NCI-H345 (cell line): ENCODE data around the gene ITFG2.
"Not testable (repeated sequence)": the region's sequence is repeated elsewhere in the genome, so short reads cannot be mapped to it uniquely, and the experiment has no call there.

Experiments used
- DNase-seq: peaks from one replicate; lab custom pipeline; 2025; lab: John Stamatoyannopoulos, UW

The ITFG2 gene

DNA sequence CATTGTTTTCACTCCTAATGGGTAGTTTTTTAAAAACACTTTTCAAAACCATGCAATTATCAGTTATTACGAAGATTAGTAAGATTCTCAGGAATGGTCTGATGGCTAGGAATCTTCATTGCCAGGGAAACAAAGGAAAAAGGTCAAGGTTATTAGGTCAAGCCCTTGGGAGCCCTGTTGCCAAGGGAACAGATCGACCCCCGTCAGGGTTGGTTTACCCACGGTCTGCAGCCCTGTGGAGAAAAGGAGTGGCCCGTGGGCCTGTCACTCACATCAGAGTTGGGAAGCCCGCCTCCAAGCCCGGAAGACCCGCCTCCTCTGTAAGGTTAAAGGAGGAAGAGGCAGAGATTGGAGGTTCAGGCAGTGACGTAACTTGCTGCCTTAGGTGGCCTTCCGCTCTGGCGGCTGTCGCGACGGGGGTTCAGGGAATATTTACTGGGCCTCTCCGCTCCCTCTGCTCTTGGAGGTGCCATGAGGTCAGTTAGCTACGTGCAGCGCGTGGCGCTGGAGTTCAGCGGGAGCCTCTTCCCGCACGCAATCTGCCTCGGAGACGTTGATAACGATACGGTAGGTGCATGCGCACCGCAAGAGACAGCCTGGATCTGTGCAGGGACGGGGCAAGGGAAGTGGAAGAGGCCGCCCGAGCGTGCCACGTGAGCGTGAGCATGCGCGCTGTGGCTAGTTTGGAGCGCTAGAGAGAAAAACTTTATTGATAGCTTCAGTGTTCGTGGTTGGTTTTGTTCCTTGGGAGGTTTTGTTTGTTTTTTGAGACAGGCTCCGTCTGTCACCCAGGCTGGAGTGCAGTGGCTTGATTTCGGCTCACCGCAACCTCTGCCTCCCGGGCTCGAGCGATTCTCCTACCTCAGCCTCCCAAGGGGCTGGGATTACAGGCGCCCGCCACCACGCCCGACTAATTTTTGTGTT, at the start of gene ITFG2:
Gene ITFG2 (plus strand): TSS at position 379 of the 924 bp plus-strand sequence. CDS start 93 bp downstream, at position 472.
- peak; percentile 99 for DNase-seq

DNA sequence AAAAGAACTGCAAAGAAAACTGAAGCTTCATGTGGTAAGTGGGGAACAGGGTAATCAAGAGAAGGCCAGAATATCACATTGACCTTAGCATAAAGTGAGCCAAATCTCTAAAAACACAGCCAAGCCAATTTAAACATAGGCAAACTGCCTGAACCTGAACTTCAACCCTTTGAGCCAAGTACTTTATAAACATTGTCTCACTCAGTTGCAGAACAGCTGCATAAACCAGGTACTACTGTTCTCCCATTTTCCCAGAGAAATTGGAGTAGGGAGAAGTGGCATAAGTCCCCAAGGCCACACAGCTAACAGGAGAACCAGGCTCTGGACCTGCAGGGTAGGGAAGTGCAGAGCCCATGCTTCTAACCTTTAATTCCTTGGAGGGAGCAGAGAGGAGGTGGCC, 48.1 kb upstream of the ITFG2 start:
- no peak for DNase-seq

DNA sequence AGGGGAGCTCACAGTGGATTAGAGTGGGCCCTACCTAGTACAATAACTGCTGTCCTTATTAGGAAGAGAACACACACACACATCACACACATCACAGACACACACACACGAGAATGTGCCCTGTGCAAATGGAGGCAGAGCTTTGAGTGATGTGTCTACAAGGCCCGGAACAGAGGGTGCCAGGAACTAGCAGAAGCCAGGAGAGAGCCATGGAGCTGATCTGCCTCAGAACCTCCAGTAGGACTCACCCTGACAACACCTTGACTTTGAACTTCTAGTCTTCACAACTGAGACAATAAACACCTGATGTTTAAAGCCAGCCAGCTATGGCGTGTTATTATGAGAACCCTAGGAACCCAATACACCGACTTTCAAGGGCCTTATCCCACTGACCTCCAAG, 47.4 kb upstream of the ITFG2 start:
- no peak for DNase-seq

DNA sequence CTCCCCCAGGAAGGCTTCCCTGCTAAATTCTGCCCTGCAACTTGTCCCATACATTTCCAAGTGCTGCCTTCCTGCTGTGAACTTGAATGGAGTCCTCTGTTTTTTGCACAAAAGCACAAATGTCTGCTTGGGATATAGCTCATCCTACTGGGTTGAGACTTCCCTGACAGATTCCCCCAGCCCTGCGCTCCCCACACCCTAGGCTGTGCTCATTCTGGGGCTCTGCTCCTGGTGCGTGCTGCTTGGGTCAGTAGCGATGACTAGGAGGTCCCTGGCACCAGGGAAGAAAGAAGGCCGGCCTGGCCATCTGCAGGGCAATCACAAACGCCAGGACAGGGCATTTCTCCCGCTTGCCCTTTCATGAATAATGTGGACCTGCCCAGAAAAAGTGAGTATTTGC, 46.9 kb upstream of the ITFG2 start:
- no peak for DNase-seq

DNA sequence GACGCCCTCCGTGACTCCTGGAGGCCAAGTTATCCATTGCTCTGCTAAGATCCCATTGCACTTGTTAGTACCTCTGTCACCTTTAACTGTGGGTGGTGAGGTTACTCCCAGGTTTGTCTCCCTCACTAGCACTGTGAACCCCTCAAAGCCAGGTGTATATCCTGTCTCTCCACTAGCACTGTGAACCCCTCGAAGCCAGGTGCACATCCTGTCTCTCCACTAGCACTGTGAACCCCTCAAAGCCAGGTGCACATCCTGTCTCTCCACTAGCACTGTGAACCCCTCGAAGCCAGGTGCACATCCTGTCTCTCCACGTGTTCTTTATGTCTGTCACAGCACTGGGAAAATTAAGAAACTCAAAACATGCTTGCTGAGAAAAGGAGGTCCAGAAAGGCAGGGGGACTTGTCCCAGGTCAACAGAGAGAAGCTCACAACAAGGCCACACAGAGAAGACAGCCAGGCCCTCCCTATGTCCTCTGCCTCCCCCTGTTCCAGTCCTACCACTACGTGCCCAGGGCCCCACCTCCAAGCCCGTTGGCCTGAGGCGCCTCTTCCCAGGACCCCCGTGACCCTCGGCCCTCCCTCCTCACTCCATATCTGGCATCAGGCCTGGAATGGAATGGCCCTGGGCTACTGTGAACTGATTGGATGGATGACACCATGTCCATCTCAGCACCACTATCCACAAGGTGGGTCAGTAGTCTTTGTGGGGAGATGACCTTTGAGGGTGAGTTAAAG, 44.1 kb upstream of the ITFG2 start:
- DNase-seq: no peak

DNA sequence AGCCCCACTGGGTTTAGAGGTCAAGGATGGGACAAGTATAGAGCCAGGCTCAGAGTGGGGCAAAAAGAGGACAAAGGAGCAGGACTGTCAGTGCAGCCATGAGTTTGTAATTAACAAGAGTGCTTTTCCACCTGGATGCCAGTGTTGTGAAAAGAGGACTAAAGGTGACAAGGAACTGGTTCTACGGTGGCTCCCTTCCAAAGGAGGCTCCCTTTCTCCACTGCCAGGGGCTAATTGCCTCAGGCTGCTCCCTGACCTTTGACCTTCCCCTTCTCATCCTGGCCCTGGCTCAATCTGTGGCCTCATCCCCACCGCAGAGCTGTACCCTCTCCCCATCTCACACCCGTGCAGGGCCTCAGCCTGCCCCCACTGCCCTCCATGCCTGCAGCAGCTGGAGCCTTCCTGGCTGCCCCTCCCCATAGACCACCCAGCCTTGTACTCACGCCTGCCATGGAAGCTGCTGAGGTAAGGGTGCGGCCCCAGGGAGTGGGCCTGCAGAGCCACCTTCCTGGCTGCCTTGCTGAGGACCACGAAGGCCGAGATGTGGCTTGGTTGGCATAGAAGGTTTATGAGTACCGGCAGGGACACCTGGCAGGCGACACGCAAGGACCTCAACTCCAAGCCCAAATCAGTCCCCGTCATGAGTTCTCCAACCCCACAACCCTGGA, 42.5 kb upstream of the ITFG2 start:
- no peak for DNase-seq

DNA sequence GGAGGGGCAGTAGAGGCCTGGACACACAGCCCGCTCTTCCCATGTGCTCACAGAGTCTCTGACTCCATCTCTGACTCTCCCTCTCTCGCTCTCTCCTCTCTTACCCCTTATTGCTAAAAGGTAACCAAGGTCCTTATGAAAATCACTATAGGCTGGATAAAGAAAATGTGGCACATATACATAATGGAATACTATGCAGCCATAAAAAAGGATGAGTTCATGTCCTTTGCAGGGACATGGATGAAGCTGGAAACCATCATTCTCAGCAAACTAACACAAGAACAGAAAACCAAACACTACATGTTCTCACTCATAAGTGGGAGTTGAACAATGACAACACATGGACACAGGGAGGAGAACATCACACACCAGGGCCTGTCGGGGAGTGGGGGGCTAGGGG, 41.9 kb upstream of the ITFG2 start:
- DNase-seq: not testable (repeated sequence)

DNA sequence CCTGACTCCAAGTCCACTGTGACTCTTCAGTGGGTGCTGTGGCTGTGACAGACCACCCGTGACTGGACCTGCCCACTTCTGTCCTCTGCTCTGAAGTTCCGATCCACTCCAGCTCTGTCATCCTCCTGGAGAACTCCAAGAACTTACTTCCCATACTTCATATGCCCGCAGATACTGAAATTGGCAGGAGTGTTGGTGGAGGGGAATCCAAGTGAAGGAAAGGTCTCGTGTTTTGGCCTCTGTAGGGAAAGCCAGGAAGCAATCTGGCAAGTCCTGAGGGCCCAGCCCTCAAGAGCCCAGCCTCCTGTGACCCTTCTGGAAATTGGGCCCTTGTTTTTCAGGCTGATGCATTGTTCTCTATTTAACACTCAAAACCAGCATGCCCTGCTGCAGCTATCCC, 40.1 kb upstream of the ITFG2 start:
- DNase-seq: no peak

DNA sequence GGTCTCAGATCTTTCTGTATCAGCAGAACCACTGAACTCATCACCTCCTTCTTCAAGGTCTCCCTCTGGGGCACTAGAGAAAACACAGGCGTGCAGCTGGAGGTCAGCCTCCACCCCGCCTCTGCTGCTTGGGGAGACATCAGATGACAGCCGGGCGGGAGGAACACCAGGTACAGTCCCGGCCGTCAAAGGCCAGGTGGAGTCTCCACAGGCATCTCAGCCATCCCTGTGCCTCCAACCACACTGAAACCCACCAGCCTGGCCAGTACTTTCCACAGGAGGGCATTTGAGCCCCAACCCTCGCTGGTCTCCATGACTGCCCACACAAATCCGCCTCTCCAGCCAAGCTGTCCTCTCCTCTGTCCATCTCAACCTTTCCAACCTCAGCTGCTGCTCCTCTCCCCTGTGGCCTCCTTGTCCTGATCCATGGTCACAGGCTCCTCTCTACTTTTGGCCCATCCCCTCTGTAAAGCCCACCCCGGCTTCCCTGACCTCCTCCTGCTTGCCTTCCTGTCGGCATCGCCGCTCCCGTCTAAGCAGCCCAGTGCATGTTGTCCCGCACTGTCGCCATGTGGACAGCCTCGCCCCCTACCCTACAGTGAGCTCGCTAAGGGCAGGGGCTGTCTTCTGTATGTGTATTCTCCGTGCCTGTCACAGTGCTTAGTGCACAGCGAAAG, 39.1 kb upstream of the ITFG2 start:
- no peak for DNase-seq

DNA sequence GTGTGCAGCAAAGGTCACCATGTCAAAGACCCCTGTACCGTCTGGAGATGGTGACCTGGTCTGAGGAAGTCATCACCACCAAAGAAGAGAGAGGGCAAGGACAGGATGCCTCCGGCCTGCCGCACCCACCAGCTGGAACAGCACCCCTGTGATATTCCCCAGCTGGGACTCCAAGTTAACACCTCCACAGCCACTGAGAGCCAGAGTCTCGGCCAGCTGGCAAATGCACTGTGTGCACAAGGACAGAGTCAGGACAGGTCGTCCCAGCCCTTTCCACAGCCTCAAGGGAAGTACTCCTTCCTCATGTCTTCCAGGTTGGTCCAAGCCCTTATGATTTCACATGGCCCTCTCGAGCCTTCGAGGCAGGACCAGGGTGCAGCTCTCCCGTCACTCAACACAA, 37.0 kb upstream of the ITFG2 start:
- no peak for DNase-seq

DNA sequence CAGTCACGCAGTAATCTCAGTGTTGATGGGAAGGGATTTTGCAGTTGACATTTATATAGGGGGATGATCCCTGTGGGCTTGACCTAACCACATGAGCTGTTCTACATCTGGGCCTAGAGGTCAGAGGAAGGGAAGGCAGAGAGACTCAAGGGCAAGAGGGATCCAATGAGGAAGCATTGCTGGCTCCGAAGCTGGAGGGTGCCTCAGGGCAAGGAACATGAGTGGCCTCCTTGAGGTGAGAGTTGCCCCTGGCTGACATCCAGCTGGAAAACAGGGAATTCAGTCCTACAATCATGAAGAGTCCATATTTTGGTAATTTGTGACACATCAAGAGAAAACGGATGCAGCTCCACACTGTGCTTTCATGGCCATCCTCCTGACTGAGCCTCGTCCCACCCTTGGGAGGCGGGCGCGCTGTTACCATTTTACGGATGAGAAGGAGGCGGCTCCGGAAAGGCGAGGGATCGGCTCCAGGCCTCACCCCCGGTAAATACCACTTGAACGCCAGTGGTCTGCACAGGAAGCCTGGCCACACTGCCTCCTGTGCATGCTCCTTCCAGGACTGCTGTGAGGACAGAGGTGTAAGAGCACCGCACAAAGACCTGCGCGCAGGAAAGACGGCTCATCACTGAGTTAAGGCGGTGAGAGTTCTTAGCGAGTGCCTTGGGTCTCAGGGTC, 36.2 kb upstream of the ITFG2 start:
- no peak for DNase-seq

DNA sequence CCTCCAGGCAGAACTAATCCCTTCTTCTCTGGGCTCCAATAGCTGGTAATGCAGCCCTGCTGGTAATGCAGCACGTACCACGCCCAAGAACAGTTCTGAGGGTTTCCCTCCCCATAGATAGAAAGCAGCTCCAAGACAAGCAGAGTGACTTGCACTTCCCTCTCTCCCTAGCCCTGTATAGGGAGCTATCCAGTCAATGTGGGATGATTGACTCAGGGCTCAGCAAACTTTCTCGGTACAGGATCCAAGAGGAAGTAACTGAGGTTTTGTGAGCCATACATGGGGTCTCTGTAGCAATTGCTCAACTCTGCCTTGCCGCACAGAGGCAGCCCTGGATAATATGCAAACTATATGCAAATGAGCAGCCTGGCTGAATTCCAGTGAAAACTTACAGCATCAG, 33.2 kb upstream of the ITFG2 start:
- no peak for DNase-seq

DNA sequence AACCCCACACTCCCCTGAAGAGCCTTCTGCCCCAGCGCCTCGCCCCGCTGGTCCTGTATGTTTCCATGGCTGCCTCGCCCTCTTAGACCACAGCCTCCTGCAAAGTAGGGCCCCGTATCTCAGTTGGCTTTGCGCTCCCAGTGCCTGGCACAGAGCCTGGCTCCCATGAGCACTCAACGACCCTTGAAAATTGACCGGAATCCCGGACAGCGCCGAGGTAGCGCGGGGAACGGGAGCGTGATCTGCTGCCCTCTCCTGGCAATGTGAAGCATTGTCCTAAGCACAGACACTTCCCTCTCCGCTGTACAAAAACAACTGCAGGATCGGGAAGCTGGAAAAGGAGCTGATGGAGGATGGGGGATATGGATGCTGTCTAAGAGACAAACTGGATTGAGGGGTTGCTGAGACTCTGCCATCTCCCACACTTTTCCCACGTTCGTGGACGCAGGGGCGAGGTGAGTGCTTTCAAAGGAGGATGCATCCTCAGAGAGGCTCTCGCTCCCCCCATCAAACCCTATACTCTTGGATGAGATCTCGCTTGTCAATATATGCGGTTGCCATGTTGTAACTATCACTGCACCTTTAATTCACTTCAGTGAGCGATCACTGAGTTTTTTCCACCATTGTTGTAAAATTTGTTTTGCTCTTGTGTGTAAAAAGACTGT, 28.4 kb upstream of the ITFG2 start:
- peak; percentile 71 for DNase-seq

DNA sequence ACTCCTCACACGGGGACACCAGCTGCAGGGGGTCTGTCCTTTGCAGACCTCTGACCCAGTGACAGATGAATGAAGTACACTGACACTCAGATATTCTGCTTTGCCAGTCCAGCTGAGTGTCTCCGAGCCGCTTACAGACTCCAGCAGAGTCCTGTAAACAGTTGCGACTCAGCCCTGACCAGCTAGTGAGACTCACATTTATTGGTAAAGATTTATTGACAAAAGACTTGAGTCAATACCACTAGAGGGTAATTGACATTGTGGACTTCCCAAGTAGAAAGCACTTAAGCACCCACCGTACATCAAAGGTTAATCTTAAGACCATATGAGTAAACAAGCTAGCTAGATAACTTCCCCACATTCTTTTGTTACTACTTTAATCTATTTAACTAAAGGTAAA, 27.5 kb upstream of the ITFG2 start:
- DNase-seq: peak; percentile 6

DNA sequence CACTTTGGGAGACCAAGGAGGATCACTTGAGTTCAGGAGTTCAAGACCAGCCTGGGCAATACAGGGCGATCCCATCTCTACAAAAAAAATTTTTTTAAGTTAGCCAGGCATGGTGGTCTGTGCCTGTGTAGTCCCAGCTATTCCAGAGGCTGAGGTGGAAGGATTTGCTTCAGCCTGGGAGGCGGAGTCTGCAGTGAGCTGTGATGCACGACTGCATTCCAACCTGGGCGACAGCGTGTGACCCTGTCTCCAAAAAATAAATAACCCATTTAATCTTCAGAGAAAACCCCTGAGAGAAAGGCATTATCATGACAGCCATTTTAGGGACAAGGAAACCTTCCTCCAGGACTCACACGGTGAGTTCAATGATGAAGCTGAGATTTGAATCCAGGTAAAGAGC, 21.4 kb upstream of the ITFG2 start:
- DNase-seq: no peak

DNA sequence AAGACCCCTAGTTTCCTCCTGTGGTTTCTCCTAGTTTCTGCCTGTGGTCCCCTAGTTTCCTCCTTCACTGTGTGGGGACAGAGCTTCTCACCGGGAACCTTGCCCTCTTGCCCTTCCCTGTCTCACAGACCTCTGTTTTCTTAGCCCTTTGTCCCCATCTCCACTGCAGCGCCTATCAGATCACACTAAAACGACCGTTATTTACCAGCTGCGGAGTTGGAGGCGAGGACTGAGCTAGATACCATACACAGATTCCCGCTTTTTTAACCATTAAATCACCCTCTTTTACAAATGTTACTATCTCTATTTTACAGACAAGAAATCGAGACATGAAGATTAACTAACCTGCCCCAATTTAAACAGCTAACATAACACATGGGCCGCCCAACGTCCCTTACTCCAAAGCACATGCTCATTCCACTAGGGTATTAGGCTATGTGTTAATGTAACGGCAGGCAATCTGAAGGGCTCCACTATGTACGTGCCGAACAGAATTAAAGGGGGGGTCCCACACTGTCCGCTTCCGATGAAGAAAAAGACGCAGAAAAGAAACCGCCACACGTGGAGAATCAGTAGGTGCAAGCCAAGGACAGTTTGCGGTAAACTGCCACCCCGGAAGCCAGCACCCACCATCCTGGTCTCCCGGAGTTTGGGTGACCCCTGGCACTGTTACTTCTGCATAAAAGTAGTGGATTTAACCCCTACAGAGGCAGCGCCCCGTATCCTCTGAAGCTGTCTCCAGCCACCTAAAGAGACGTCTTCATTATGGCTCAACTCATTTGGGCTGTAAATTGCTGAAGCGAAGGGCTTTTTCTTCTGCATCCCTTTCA, 19.6 kb upstream of the ITFG2 start:
- no peak for DNase-seq

DNA sequence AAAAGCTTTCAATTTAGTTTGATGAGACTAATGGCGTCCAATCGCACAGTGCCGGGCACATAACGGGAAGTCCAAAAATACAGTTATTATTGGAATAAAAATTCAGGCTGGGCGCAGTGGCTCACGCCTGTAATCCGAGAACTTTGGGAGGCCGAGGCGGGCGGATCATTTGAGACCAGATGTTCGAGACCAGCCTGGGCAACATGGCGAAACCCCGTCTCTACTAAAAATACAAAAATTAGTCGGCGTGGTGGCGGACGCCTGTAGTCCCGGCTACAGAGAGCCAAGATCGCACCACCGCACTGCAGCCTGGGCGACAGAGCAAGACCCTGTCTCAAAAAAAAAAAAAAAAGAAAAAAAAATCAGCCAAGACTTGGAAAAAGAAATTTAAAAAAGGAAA, 18.9 kb upstream of the ITFG2 start:
- DNase-seq: no peak

DNA sequence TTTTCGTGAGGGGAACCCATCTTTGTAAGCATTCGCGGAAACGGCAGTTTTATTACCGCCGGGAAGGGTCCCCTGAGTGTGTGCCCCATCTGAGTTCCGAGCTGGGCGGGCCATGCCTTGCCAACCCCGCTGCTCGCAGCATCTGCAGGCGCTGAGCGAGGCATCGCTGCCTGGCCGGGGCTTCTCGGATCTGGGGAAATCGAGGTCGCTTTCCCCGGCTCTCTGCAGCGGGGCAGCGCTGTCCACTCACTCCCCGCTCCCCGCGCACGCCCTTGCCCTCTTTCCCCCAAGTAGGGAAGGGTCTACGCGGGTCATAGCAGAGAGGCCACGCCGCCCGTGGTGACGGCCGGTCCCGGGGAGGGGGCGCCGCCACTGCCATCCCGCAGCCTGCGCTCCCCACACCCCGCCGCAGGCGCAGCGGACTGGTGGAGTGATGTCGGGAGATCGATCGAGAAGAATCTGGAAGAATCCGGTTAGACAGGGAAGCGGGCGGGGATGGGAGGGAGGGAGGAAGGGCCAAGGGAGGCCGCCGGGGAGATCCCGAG, 18.2 kb upstream of the ITFG2 start:
- no peak for DNase-seq

DNA sequence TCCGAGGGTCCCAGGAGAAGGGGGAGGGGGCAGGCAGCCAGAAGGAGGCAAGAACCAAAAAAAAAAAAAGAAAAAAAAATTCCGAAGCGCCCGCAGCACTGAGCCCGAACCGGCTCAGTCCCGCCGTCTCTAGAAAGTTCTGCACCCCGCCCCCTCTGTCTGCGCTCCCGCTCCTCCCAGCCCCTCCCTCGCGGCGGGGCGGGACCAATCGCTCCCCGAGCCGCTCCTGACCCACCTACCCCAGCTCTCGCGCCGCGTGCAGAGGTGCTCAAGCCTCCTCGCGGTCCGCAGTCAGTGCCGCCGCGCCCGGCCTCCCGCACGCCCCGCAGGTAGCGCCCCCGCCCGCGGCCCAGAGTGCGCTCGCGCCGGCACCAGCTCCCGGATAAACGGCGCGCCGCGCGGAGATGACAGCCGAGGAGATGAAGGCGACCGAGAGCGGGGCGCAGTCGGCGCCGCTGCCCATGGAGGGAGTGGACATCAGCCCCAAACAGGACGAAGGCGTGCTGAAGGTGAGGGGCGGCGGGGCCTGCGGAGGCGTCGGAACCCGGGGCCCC, 17.7 kb upstream of the ITFG2 start, which contains the start of gene FKBP4:
Gene FKBP4 (plus strand): TSS at position 235 of the 554 bp plus-strand sequence. CDS start 170 bp downstream, at position 405.
- DNase-seq: peak; percentile 87
